Mammary epithelial cell (primary cell): Measurements from ENCODE around the gene MSH3.

Experiments used
- CTCF ChIP-seq, 2 donors: IDR thresholded peaks in 1 of 2; conservative IDR thresholded peaks in 1 of 2; 2 replicates each; pipeline ENCODE4 v1.5.1; 2011 to 2012; ENCODE audit warnings: inconsistent platforms in 2 of 2, low read length in 2 of 2, mild to moderate bottlenecking in 2 of 2, control low read depth in 1 of 2, low read depth in 1 of 2; ENCODE audit not compliant: insufficient read depth in 1 of 2; ENCODE audit errors: extremely low read depth in 1 of 2
- EZH2 ChIP-seq: IDR thresholded peaks from 2 replicates; pipeline ENCODE4 v1.6.1; 2012; ENCODE audit warnings: low read length, inconsistent platforms, borderline replicate concordance

- TF ChIP-seq CTCF (conservative IDR thresholded peaks at IDR 0.05 in 1 of 2, IDR thresholded peaks at IDR 0.05 in 1 of 2; ENCODE audit: extremely low read depth in 1 of 2, insufficient read depth in 1 of 2, low read depth in 1 of 2, low read length in 2 of 2) (no peak), EZH2 (no peak)
Measured at GRCh38 chr5:80806929-80807328, 152.5 kb downstream of the MSH3 start.
